ENCODE data around the gene PDIA3. TPM values are rescaled to one million over a fixed set of nuclear protein-coding genes. Genes with fewer than 3 reads are reported as not detected.
"Not testable (repeated sequence)": the region's sequence is repeated elsewhere in the genome, so short reads cannot be mapped to it uniquely, and the experiment has no call there.

The PDIA3 gene
- total RNA-seq, 1 experiment from 2014 or later: 545 TPM

- Mint-ChIP-seq H3K36me3 (ENCODE audit: insufficient read depth, unreplicated experiment) (peaks cover 63% of the 10 kb centered on the region), H3K9me3 (ENCODE audit: unreplicated experiment) (no peaks in the 10 kb centered on the region), H3K27me3 (ENCODE audit: insufficient read depth, unreplicated experiment) (no peaks in the 10 kb centered on the region), H3K4me3 (ENCODE audit: unreplicated experiment) (no peak overlapping the region), H3K27ac (ENCODE audit: unreplicated experiment) (no peak overlapping the region), H3K4me1 (ENCODE audit: low read depth, unreplicated experiment) (no peaks in the 10 kb centered on the region)
- Histone ChIP-seq H3K9me3 (no peaks in the 10 kb centered on the region), H3K4me1 (no peaks in the 10 kb centered on the region), H3K4me3 (ENCODE audit: low read depth, low read length) (no peak overlapping the region), H3K36me3 (ENCODE audit: control insufficient read depth, insufficient read depth, low read length) (no peaks in the 10 kb centered on the region), H3K27me3 (replicated peaks; ENCODE audit: control insufficient read depth, insufficient read depth, low read length) (no peaks in the 10 kb centered on the region)
- intact Hi-C loops (cut with micrococcal nuclease; ENCODE audit: unreplicated experiment): no loop called here
- TF ChIP-seq CTCF (IDR thresholded peaks at IDR 0.05; ENCODE audit: insufficient read depth in 1 of 2, low read depth in 1 of 2, low read length in 1 of 2, severe bottlenecking in 1 of 2, unreplicated experiment in 1 of 2): no peak
- CTCF ChIA-PET: no interaction called here
- no TSS peak for BruUV-seq (replicated peaks)
- POLR2A ChIA-PET: no interaction called here
- DNase-seq: no peak
Observed at GRCh38 chr15:43808960-43809678, 62.9 kb downstream of the PDIA3 start.

GRCh38 chr15:43815064-43815463, 68.8 kb downstream of the PDIA3 start:
- H3K9me3 ChIP-seq; H3K4me3 Mint-ChIP-seq (ENCODE audit: unreplicated experiment); BruUV-seq (replicated peaks); H3K36me3 ChIP-seq (ENCODE audit: control insufficient read depth, insufficient read depth, low read length); H3K4me1 Mint-ChIP-seq (ENCODE audit: low read depth, unreplicated experiment); intact Hi-C loops (cut with micrococcal nuclease; ENCODE audit: unreplicated experiment); DNase-seq; H3K4me3 ChIP-seq (ENCODE audit: low read depth, low read length); H3K27me3 ChIP-seq (replicated peaks; ENCODE audit: control insufficient read depth, insufficient read depth, low read length); H3K4me1 ChIP-seq; H3K27ac Mint-ChIP-seq (ENCODE audit: unreplicated experiment); CTCF ChIA-PET; H3K9me3 Mint-ChIP-seq (ENCODE audit: unreplicated experiment); H3K27me3 Mint-ChIP-seq (ENCODE audit: insufficient read depth, unreplicated experiment): not testable (repeated sequence)
- H3K36me3 Mint-ChIP-seq (ENCODE audit: insufficient read depth, unreplicated experiment): peaks cover 68% of the 10 kb centered on the region
- POLR2A ChIA-PET: interaction anchor here (0.6 to 1.4 kb wide), 2 partner anchors 9 to 816 kb away, joined by 4 read pairs; partner anchors contain the start of gene MFAP1

GRCh38 chr15:43821505-43821904, 75.3 kb downstream of the PDIA3 start:
- no peaks in the 10 kb centered on the region for H3K9me3 Mint-ChIP-seq (ENCODE audit: unreplicated experiment)
- POLR2A ChIA-PET: interaction anchor here (0.6 kb wide), 1 partner anchor 25 kb away, joined by 3 read pairs; no protein-coding TSS in a partner anchor
- Histone ChIP-seq H3K36me3 (ENCODE audit: control insufficient read depth, insufficient read depth, low read length) (no peaks in the 10 kb centered on the region), H3K9me3 (no peaks in the 10 kb centered on the region), H3K4me3 (ENCODE audit: low read depth, low read length) (no peak overlapping the region), H3K27me3 (replicated peaks; ENCODE audit: control insufficient read depth, insufficient read depth, low read length) (no peaks in the 10 kb centered on the region), H3K4me1 (0 out of 2 replicates have a peak, but pooled peaks cover 6% of the 10 kb centered on the region)
- no peak overlapping the region for H3K27ac Mint-ChIP-seq (ENCODE audit: unreplicated experiment)
- peaks cover 32% of the 10 kb centered on the region for H3K36me3 Mint-ChIP-seq (ENCODE audit: insufficient read depth, unreplicated experiment)
- TF ChIP-seq CTCF (IDR thresholded peaks at IDR 0.05; ENCODE audit: insufficient read depth in 1 of 2, low read depth in 1 of 2, low read length in 1 of 2, severe bottlenecking in 1 of 2, unreplicated experiment in 1 of 2): no peak
- peaks cover 10% of the 10 kb centered on the region for H3K4me1 Mint-ChIP-seq (ENCODE audit: low read depth, unreplicated experiment)
- no peaks in the 10 kb centered on the region for H3K27me3 Mint-ChIP-seq (ENCODE audit: insufficient read depth, unreplicated experiment)
- peak overlapping the region; percentile 2 for H3K4me3 Mint-ChIP-seq (ENCODE audit: unreplicated experiment)
- DNase-seq: no peak
- CTCF ChIA-PET: interaction anchor here (0.6 kb wide), 1 partner anchor 25 kb away, joined by 3 read pairs; no protein-coding TSS in a partner anchor
- intact Hi-C loops (cut with micrococcal nuclease; ENCODE audit: unreplicated experiment): no loop called here
- BruUV-seq (replicated peaks): no TSS peak

Small RNA genes lying within 50 kb of the gene (microRNA-seq; reads per million reads assigned to microRNA genes)
- not detected for gene MIR1282

Other genes starting within 250 kb of the PDIA3 start
- gene MAP1A, start 228.8 kb upstream of the PDIA3 start, total RNA-seq (2022): 0.84 and 0.88 TPM in 2 replicates
- 36.3 and 38.9 TPM in 2 replicates for gene PPIP5K1, start 156.2 kb upstream of the PDIA3 start, total RNA-seq (2022)
- 0.93 and 1.6 TPM in 2 replicates for gene CKMT1B, start 152.4 kb upstream of the PDIA3 start, total RNA-seq (2022)
- 0.07 TPM in 1 of 2 replicates, not detected in the other for gene STRC, start 127.6 kb upstream of the PDIA3 start, total RNA-seq (2022)
- 1.4 and 2.4 TPM in 2 replicates for gene CATSPER2, start 97.6 kb upstream of the PDIA3 start, total RNA-seq (2022)
- gene CKMT1A, start 52.6 kb upstream of the PDIA3 start, total RNA-seq (2022): 1.5 and 3.0 TPM in 2 replicates
- 0.18 TPM in 1 of 2 replicates, not detected in the other for gene ELL3, start 30.5 kb downstream of the PDIA3 start, total RNA-seq (2022)
- 816 and 823 TPM in 2 replicates for gene SERF2, start 45.9 kb downstream of the PDIA3 start, total RNA-seq (2022)
- gene SERINC4, start 53.8 kb downstream of the PDIA3 start, total RNA-seq (2022): 0.21 and 0.23 TPM in 2 replicates
- 17.9 and 20.4 TPM in 2 replicates for gene HYPK, start 54.2 kb downstream of the PDIA3 start, total RNA-seq (2022)
- gene MFAP1, start 78.3 kb downstream of the PDIA3 start, total RNA-seq (2022): 37.1 and 37.4 TPM in 2 replicates
- 25.3 and 26.9 TPM in 2 replicates for gene WDR76, start 80.6 kb downstream of the PDIA3 start, total RNA-seq (2022)

Data from Caco-2 (cell line).